ENCODE data around the gene SGCA. TPM values are rescaled to one million over a fixed set of nuclear protein-coding genes. Genes with fewer than 3 reads are reported as not detected.

SGCA gene
- total and polyA plus RNA-seq, 9 of the 15 experiments (the other 6 are each of a cell fraction or from before 2014, with no cell fraction given) = not detected

DNA sequence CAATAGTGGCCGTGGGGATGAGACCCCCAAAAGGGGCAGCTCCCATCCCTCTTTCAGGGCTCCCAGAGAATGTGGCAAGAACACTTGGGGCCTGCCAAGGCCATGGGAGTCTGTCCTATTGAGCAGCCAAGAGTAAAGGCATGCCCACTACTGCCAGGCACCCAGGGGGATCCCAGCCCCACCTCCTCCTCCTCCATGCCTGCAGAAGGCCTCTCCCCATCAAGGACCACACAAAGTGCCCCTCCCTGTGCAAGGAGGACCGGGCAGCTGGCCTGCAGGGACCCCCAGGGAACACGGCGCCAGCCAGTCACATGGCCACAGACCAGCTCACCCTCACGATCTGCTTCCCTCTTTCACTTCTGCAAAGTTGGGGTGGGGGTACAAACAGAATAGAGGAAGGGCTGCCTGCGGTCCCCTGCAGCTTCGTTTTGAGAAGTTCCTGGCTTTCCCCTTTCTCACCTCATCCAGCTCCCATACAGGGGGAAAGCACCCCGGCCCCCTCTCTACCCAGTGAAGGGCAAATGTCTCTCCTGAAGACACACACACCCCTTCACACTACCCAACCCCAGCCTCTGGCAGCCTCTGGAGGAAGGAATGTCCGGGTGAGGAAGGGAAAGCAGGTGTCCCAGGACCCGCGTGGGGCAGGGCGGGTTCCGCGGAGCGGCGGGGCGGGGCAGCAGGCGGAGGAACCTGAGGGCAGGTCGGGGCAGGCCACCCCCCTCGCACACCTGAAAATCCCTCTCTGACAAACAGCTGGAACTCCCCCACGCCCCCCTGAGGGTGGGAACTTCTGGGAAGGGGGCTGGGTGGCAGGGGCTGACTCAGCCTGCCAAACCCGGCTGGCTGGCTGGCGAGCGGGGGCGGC, 17.3 kb upstream of the SGCA start (continued):
- no peak for TF ChIP-seq ZMIZ1 (IDR thresholded peaks at IDR 0.05; ENCODE audit: low read depth in 2 of 2, low read length in 2 of 2)
- TF ChIP-seq, protein P1, sequence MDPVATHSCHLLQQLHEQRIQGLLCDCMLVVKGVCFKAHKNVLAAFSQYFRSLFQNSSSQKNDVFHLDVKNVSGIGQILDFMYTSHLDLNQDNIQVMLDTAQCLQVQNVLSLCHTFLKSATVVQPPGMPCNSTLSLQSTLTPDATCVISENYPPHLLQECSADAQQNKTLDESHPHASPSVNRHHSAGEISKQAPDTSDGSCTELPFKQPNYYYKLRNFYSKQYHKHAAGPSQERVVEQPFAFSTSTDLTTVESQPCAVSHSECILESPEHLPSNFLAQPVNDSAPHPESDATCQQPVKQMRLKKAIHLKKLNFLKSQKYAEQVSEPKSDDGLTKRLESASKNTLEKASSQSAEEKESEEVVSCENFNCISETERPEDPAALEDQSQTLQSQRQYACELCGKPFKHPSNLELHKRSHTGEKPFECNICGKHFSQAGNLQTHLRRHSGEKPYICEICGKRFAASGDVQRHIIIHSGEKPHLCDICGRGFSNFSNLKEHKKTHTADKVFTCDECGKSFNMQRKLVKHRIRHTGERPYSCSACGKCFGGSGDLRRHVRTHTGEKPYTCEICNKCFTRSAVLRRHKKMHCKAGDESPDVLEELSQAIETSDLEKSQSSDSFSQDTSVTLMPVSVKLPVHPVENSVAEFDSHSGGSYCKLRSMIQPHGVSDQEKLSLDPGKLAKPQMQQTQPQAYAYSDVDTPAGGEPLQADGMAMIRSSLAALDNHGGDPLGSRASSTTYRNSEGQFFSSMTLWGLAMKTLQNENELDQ (CRISPR knock-in tag; IDR thresholded peaks at IDR 0.05; ENCODE audit: borderline replicate concordance) = no peak
- no peak for TF ChIP-seq DDX20 (tag; IDR thresholded peaks at IDR 0.05; ENCODE audit: low read depth)
- TF ChIP-seq, protein P2, sequence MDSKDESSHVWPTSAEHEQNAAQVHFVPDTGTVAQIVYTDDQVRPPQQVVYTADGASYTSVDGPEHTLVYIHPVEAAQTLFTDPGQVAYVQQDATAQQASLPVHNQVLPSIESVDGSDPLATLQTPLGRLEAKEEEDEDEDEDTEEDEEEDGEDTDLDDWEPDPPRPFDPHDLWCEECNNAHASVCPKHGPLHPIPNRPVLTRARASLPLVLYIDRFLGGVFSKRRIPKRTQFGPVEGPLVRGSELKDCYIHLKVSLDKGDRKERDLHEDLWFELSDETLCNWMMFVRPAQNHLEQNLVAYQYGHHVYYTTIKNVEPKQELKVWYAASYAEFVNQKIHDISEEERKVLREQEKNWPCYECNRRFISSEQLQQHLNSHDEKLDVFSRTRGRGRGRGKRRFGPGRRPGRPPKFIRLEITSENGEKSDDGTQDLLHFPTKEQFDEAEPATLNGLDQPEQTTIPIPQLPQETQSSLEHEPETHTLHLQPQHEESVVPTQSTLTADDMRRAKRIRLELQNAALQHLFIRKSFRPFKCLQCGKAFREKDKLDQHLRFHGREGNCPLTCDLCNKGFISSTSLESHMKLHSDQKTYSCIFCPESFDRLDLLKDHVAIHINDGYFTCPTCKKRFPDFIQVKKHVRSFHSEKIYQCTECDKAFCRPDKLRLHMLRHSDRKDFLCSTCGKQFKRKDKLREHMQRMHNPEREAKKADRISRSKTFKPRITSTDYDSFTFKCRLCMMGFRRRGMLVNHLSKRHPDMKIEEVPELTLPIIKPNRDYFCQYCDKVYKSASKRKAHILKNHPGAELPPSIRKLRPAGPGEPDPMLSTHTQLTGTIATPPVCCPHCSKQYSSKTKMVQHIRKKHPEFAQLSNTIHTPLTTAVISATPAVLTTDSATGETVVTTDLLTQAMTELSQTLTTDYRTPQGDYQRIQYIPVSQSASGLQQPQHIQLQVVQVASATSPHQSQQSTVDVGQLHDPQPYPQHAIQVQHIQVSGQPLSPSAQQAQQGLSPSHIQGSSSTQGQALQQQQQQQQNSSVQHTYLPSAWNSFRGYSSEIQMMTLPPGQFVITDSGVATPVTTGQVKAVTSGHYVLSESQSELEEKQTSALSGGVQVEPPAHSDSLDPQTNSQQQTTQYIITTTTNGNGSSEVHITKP (IDR thresholded peaks at IDR 0.05; ENCODE audit: partially characterized antibody) = peak; percentile 7
- TF ChIP-seq HDAC8 (tag; IDR thresholded peaks at IDR 0.05) = no peak
- TF ChIP-seq SP1 (CRISPR knock-in tag; IDR thresholded peaks at IDR 0.05) = 0 out of 2 replicates have a peak, but pooled peaks have one; percentile 27
- 0 out of 2 replicates have a peak, but pooled peaks have one; percentile 5 for TF ChIP-seq BHLHE40 (IDR thresholded peaks at IDR 0.05; ENCODE audit: low read length)
- TF ChIP-seq NFYB (IDR thresholded peaks at IDR 0.05; ENCODE audit: extremely low read depth, insufficient read length) = no peak
- TF ChIP-seq ZNF830 (CRISPR knock-in tag; IDR thresholded peaks at IDR 0.05) = no peak
- TF ChIP-seq SNRNP70 (optimal IDR thresholded peaks at IDR 0.05; ENCODE audit: low read depth, low read length) = no peak
- no peak for TF ChIP-seq ETV6 (IDR thresholded peaks at IDR 0.05; ENCODE audit: borderline replicate concordance in 1 of 2, low read depth in 2 of 2, low read length in 1 of 2)
- TF ChIP-seq ETV6 (CRISPR knock-in tag; IDR thresholded peaks at IDR 0.05; ENCODE audit: borderline replicate concordance) = no peak
- TF ChIP-seq, protein P3, sequence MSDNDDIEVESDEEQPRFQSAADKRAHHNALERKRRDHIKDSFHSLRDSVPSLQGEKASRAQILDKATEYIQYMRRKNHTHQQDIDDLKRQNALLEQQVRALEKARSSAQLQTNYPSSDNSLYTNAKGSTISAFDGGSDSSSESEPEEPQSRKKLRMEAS (CRISPR knock-in tag; IDR thresholded peaks at IDR 0.05) = peak; percentile 16; the same call in 1 of the 2 replicates
- TF ChIP-seq DEAF1 (CRISPR knock-in tag; IDR thresholded peaks at IDR 0.05) = no peak
